COR-L47 (cell line): Measurements from ENCODE around the gene PRKAR1B.
"Not testable (repeated sequence)": the region's sequence is repeated elsewhere in the genome, so short reads cannot be mapped to it uniquely, and the experiment has no call there.

Experiments
- DNase-seq: peaks from one replicate; lab custom pipeline; 2025; lab: John Stamatoyannopoulos, UW

The PRKAR1B gene

DNA sequence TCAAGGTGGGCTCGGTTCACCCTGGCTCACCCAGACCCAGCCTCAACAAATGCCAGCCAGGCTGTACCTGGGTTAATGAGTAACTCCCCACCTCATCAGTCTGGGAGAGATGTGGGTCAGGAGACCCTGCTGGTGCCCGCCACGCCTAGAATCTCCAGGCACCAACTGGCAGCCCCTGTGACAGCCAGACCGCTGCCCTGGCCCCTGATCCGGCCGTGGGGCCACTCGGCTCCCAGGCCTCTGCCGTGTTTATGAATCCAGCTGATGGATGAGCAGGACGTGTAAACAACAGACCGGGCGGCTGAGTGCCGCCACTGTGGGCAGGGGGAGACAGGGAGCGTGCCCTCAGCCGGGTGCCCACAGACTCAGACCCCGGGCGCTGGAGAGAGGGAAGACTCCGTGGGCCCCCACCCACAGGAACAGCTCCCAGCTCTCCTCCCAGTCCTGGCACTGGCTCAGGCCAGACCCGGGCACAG, 173.4 kb downstream of the PRKAR1B start:
- DNase-seq: no peak

DNA sequence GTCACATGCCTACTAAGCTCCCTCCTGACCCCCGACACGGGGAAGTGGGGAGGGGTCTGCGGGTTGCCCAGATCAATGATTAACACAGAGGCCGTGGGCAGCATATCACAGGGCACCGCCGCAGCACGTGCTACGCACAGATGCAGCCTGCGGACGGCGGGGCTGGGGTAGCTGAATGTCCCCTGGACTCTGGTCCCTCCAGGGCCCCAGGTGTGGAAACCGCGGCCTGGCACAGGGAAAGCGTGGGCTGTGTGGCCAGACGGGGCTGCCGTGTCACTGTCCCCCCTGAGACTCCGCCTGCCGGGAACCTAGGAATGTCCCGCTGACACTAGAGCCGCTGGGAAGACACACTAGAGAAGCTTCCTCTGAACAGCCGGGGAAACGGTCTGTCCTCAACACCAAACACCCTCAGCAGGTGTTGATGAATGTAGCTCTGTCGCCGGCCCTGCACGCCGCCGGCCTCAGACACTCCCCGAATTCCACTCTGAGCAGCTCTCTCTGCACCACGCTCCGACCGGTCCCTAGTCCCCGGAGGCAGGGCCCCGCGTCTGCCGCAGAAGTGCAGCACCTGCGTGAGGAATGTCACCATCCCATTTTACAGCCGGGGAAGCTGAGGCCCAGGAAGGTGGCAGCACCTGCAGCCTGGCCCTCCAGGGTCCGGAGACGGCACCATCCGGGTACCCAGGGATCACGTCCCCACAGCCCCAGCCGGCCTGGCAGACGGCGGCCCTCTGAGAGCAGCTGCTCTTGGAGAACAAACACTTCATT, 174.0 kb downstream of the PRKAR1B start:
- no peak for DNase-seq

DNA sequence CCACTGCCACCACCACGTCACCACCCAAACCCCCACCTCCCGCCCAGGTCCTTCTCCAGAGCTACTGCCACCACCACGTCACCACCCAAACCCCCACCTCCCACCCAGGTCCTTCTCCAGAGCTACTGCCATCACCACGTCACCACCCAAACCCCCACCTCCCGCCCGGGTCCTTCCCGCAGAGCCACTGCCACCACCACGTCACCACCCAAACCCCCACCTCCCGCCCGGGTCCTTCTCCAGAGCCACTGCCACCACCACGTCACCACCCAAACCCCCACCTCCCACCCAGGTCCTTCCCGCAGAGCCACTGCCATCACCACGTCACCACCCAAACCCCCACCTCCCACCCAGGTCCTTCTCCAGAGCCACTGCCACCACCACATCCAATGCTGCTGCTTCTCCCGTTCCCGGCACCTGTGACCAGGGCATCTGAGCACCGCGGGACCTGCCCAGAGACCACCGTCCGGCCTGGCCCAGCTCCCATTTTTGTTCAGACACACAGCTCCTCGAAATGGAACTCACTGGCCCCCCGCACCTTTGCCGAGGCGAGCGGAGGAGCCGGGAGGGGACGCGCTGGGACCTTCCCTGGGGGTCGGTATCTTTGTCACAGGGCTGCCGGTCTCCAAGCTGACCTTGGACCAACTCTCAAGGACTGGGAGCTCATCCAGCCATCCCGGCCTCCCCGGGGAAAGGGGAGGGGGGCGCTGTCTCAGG, 174.8 kb downstream of the PRKAR1B start:
- not testable (repeated sequence) for DNase-seq

DNA sequence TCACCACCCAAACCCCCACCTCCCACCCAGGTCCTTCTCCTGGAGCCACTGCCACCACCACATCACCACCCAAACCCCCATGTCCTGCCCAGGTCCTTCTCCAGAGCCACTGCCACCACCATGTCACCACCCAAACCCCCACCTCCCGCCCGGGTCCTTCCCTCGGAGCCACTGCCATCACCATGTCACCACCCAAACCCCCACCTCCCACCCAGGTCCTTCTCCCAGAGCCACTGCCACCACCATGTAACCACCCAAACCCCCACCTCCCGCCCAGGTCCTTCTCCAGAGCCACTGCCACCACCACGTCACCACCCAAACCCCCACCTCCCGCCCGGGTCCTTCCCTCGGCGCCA, 175.5 kb downstream of the PRKAR1B start:
- DNase-seq: not testable (repeated sequence)

DNA sequence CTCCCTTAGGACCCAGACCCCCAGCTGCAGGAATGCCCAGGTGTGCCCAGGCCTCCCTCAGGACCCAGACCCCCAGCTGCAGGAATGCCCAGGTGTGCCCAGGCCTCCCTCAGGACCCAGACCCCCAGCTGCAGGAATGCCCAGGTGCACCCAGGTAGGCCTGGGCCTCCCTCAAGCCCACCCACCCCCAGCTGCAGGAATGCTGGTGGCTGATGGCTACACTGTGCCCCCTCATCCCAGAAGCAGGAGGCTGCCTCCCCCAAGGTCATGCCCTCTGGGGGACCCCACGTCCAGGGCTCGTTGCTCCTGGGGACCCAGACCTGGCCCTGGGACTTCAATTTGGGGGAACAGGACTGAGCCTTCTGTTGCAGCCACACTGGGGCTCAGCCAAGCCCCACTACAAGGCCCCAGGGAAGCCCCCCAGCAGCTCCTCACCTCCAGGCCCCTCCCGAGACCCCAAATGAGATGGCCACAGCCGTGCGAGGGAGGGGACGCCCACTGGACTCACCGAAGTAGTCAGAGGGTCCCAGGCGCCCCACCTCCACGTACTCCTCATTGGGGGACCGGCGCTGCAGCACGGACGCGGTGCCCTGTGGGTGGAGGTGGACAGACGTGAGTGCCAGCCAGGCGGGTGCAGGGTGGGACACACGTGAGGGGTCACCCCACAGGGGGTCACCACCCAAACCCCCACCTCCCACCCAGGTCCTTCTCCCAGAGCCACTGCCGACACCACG, 176.0 kb downstream of the PRKAR1B start:
- DNase-seq: no peak

DNA sequence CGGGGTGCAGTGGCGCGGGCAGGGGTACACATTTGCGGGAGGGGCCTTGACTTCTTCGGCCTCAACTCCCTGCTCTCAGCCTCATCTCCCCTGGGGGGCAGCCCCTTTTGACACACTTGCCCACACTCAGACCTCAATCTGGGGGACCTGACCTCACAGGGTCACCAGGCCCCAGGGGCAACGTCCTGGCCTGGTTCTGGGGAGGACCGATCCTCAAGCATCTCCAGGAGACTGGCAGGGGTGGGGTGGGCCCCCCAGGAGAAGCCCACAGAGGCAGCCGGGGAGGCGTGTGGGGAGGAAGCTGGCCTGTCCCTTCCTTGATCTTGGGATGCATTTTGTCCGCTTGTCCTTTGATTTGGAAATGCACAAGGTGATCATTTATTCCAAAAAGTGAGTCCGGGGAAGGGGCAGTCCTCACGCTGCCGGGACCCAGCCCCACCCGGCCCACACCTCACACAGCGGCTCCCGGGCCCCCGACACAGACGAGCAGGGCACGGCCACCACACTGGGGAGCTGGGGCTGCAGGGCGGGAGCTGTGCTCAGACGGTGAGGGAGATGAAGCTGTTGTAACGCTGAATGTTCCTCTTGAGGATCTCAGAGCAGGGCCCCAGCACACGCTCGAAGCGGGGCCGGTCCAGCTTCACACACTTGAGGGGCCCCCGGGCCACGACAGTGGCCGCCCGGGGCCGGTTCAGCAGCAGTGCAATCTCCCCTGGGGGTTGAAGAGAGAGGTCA, 177.0 kb downstream of the PRKAR1B start:
- DNase-seq: no peak

DNA sequence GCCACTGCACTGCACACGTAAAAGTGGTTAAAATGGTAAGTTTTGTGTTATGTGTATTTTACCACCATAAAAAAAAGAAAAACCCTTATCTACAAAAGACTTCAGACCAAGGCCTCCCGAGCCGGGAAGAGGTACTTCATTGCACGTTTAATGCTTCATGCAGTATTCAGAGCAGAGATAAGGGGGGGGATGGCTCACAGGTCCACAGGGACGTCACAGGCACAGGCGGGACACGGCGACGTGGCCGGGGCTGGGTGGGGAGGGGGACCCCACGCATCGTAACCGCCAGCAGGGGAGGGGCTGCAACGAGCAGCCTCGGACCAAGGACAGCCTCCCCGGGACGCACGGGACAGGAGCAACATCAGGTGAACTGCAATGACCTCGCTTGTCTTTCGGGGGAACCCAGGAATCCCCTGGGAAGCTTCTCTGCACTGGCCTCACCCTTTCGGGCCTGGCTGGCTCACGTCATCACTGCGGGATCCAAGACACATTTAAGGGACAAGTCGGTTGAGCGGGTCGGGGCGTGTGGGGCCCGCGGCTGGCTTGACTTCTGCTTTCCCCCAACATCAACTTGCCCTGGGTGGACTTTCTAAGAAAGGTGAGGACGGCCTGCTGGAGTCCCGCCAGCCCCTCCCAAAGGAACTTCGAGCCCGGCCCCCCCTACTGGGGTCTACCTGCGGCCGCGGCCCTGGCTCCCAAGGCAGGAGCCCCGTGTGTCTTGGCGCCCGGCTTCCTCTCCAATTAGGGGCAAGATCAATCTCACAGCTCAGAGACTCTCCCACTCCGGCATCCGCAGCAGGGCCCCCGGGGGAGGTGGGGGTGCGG, 177.8 kb downstream of the PRKAR1B start:
- DNase-seq: no peak

DNA sequence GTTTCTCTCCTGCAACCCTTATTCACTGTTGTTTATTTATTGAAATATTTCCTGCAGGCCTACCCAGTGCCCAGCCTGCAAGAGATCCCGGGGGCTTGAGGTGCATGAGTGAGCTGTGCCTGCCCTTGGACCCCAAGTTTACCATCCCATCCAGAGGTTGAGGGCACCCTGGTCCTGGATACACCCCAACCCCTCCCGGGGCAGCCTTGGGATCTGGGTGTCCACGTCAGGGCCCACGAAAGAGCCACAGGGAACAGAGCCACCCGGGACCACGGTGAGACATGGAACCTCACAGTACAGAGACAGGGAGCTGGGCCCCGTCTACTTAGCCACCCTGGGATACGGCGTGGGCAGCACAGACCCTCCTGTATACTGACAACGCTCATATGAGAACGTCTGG, 178.7 kb downstream of the PRKAR1B start:
- no peak for DNase-seq

DNA sequence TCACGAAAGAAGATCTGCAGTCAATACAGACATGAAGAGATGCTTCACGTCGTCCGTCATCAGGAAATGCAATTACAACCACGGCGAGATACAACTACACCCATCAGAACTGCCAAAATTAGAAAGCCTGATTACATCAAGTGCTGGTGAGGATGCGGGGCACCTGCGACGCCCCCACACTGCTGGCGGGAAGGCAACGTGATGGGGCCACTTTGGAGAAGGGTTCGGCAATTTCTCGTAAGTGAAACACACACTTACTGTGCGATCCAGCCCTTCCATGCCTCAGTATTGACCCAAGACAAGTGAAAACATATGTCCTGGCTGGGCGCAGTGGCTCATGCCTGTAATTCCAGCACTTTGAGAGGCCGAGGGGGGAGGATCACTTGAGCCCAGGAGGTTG, 181.6 kb downstream of the PRKAR1B start:
- DNase-seq: no peak

DNA sequence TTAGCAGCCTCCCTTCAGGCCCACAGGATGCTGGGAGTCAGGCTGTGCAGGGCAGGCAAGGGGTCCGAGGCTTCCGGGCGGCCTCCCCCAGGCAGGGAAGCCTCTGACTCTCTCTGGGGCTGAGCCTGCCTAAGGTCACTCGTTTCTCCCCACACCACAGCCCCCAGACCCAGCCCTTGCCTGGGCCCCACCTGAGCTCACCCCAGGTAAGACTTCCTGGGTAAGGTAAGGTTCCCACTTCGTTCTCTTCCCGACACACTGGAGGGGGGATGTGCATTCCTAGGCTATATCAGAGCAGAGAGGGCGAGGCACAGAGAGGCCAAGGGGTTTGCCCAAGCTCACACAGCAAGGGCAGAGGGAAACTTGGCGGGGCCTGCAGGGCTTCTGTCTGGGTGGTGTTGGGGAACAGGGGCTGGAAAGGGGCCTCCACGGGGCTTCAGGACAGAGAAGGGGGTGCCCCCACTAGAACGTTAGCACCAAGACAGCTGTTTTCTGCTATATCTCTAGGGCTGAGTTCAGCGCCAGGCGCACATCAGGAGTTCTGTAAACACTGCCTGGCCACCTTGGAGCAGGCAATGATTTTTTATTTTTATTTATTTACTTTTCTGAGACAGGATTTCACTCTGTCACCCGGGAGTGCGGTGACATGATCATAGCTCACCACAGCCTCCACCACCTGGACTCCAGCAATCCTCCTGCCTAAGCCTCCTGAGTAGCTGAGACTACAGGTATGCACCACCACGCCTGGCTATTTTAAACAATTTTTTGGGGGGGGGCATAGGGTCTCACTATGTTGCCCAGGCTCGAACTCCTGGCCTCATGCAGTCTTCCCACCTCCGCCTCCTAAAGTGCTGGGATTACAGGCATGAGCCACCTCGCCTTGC, 182.5 kb downstream of the PRKAR1B start:
- DNase-seq: no peak

DNA sequence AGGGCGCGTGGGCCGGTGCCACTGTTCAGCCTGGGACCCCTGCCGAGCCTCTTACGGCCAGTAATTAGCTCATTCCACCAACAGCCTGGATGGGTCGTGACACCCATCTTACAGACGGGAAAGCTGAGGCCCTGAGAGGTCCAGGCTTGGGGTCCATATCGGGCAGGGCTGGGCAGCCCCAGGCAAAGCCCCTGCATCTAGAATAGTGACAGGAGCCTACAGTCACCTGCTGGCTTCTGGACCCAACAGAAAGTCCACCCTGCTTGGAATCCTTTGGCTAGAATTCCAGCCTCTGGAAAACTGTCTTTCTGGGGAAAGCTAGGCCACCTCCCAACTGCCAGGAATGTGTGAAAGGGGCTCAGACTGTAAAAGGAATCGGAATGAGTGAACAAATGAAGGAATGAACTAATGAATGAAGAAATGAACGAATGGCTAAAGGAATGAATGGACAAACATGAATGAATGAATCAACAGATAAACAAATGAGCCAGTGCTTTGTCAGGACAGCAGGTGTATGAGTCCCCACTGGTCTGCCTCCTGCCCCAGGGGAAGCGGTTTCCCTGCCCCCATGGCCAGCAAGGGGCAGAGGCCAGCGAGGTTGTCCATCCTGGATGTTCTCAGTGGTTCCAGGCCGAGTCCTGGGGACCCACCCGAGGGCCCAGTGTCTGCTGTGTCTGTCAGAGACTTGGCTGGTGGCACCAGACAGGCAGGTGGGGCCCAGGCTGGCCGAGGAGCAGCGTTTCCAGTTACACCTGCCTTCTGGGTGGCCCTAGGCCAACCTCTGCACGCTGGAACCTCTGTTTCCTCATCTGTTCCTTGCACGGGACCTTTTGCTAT, 183.4 kb downstream of the PRKAR1B start:
- no peak for DNase-seq

DNA sequence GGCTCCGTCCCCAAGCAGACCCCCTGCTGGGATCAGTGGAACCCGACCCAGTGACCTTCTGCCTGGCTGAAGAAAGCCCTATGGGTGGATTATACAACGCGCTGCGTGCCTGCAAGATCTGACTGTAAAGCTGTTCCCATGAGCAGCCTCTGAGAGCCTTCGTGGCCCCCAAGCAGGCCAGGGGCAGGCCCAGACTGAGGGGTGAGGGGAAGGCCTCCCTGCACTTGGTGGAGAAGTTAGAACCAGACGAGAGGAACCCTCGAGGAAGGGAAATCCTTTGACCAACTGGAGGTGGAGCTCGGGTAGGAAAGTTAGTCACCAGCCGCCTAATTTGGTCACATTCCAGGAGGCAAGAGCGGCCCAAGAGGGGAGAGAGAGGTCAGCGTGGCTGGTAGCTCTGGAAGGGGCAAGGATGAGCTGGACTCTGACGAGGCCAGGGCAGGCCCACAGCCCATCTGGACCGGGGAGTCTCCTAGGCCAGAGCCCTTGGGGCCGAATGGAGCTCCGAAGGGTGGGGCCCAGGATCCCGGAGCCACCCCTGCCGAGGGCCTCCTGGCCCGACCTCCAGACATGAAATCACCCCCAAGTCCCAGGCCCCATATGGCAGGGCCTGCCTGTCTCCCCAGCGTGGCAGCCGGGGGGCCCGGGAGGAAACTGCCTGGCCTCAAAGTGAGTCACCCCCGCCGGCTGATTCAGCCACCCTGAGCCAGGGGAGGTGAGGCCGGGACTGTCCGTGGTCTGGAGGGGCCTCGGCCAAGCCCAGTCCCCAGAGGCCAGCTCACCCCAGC, 184.2 kb downstream of the PRKAR1B start:
- DNase-seq: no peak

DNA sequence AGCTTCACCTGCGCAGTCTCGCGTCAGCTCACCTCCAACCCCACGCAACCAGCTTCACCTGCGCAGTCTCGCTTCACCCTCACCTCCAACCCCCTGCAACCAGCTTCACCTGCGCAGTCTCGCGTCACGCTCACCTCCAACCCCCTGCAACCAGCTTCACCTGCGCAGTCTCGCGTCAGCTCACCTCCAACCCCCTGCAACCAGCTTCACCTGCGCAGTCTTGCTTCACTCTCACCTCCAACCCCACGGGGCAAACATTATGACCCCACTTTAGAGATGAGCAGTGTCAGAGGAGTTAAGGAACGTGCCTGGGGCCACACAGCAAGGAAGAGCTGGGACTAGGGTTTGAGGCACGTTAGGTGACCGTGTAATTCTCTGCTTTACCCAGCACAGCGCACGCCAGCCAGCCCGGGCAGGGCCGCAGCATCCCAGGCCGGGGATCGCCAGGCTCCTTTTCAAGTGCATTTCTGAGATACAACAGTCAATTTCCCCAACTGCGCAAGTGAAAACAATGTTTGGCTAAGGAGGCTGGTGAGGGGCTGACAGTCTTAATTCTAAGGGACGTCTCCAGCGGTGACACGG, 184.9 kb downstream of the PRKAR1B start:
- no peak for DNase-seq

DNA sequence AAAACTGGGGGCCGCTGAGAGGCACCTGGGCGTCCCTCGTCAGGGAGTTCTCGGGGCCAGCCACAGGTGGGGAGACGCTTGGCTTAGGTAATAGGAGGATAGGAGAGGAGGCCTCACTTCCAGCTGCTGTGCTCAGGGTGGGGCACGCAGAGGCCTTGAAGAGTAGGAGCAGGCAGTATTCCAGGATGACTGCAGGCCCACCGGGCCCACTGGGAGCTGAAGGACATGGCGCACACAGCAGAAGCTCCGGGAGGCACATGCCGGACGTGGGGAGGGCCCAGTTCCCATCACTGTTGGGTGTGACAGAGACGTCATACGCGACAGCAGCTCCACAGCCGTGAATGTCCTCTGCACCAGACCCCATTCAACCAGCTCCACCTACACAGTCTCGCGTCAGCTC, 185.4 kb downstream of the PRKAR1B start:
- no peak for DNase-seq

DNA sequence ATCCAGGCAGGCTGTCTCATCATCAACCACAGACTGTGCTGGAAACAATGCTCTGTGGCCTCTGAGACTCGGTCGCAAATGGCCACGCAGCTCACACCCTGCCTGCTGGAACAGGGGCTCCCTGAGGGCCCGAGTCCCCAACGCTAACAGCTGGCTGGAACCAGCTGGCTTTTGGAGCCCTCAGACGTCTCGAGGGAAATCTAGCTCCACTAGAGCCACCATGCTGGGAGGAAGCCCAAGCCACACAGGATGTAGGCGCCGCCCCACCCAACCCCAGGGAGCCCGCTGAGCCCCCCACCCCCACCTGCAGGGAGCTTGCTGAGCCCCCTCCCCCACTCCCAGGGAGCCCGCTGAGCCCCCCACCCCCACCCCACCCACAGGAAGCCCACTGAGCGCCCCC, 186.1 kb downstream of the PRKAR1B start:
- DNase-seq: no peak

DNA sequence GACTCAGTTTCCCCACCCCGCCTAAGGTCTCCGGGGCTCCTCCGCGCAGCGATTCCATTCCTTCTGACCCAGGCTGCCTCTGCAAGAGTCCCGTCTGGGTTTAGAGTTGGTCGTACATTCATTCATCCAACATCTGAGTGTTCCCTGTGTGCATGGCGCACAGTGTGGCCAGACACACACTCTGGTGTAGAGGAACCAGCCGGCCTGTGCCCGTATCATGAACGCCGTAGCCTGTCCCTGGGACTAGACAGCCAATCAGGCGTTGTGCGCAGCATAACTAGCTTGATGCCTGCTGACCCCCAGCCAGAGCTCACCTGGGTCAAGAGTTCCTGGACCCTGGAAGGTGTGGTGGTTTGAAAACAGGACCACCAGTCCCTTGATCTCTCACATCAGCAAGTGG, 186.5 kb downstream of the PRKAR1B start:
- DNase-seq: no peak

DNA sequence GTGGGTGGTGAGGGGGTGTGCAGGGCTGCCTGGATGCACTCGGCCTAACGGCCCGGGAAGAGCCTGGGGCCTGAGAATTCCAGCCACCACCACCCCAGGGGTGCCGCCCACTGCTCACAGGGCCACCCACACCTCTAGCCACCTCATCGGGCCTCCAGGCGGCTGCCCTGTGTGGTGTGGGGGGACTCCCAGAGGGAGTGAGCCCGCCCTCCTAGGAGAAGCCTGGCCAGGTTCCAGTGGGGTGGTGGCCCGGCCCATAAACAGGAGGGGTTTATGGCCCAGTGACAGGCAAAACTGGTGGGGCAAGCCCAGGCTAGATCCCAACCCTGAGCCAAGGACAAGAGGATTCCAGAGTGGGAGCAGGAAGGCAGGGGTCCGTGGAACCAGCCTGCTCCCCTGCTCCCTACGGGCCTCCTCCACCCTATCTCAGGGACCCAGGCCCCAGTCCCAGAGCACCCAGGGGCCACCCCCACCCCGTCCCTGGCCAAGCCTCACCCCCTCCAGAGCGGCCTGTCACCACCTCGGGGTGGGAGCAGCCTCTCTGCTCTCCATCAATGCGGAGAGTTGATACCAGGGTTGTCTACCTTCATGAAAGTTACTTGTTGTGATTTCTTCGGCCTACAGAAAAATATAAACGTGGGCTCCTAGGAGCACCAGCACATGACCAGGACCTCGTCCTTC, 187.2 kb downstream of the PRKAR1B start:
- DNase-seq: no peak
